ENCODE measurements around the gene SLC24A4. TPM values are rescaled to one million over a fixed set of nuclear protein-coding genes. Genes with fewer than 3 reads are reported as not detected.
"Not testable (repeated sequence)": the region's sequence is repeated elsewhere in the genome, so short reads cannot be mapped to it uniquely, and the experiment has no call there.

The SLC24A4 gene
- total RNA-seq, 4 donors from 2014 or later: 0.35 to 0.49 TPM; not detected in 2

DNA sequence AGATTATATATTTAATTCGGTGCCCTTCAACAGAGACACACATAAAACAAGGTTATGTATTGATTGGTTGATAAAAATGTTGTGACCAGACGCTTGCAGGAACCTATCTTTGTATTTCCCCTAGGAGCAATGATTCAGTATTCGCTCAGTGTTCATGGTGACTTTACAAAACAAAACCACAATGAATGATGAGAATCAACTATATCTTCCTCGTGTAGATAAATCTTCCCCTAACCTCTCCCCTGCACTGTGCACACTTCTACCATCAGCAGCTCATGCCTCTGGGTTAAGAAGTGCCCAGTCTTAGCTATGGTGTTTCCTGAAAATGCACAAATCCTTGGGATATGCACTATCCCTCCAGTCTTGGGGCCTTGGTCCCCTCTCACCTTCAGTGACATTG, 206.9 kb downstream of the SLC24A4 start:
- Histone ChIP-seq H3K36me3 (no peaks in the 10 kb centered on the region), H3K27me3 (no peaks in the 10 kb centered on the region), H3K9me3 (no peaks in the 10 kb centered on the region), H3K27ac (no peak overlapping the region), H3K4me3 (no peak overlapping the region), H3K4me1 (no peaks in the 10 kb centered on the region)
- DNase-seq: no peak
- intact Hi-C loops (cut with DNase I; ENCODE audit: low total_unique reads): no loop called here
- TF ChIP-seq POLR2A (IDR thresholded peaks at IDR 0.05): no peak
- TF ChIP-seq, protein P1, sequence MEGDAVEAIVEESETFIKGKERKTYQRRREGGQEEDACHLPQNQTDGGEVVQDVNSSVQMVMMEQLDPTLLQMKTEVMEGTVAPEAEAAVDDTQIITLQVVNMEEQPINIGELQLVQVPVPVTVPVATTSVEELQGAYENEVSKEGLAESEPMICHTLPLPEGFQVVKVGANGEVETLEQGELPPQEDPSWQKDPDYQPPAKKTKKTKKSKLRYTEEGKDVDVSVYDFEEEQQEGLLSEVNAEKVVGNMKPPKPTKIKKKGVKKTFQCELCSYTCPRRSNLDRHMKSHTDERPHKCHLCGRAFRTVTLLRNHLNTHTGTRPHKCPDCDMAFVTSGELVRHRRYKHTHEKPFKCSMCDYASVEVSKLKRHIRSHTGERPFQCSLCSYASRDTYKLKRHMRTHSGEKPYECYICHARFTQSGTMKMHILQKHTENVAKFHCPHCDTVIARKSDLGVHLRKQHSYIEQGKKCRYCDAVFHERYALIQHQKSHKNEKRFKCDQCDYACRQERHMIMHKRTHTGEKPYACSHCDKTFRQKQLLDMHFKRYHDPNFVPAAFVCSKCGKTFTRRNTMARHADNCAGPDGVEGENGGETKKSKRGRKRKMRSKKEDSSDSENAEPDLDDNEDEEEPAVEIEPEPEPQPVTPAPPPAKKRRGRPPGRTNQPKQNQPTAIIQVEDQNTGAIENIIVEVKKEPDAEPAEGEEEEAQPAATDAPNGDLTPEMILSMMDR (IDR thresholded peaks at IDR 0.05): no peak

DNA sequence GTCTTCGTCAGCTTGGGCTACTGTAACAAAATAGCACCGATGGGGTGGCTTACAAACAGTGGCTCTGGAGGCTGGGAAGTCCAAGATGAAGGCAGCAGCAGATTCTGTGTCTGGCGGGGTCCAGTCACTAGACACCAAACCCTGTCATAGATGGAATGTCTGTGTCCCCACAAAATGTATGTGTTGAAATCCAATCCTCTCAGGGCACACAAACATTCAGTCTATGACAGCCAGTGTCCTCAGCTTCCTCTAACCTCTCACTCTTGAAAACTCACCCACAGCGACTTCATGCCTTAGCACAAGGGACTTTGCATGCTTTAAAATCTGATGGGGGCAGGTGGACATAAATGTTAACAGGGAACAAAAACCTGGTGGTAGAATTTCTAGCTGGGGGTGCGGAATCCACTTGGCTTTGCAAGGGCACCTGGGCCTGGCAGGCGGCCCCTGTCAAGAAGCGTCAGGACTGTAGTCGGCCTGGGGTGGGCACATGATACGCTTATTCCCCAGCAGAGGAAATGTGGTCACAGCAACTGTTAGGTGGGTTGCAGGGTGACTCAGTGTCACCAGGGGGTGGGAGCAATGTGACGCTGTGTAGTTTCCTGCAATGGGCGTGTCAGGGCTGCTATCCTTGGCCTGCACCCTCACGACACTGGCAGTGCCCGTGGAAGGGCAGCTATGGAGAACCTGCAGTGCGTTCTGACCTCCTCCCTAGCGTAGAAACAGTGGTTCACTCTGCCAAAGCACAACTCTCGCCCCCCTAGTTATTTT, 208.3 kb downstream of the SLC24A4 start:
- H3K4me1 ChIP-seq: no peaks in the 10 kb centered on the region
- no peaks in the 10 kb centered on the region for H3K36me3 ChIP-seq
- no peak overlapping the region for H3K4me3 ChIP-seq
- intact Hi-C loops (cut with DNase I; ENCODE audit: low total_unique reads): no loop called here
- H3K27me3 ChIP-seq: no peaks in the 10 kb centered on the region
- DNase-seq: no peak
- no peak for TF ChIP-seq POLR2A (IDR thresholded peaks at IDR 0.05)
- TF ChIP-seq, protein P1 (IDR thresholded peaks at IDR 0.05): no peak
- H3K27ac ChIP-seq: no peak overlapping the region
- no peaks in the 10 kb centered on the region for H3K9me3 ChIP-seq

DNA sequence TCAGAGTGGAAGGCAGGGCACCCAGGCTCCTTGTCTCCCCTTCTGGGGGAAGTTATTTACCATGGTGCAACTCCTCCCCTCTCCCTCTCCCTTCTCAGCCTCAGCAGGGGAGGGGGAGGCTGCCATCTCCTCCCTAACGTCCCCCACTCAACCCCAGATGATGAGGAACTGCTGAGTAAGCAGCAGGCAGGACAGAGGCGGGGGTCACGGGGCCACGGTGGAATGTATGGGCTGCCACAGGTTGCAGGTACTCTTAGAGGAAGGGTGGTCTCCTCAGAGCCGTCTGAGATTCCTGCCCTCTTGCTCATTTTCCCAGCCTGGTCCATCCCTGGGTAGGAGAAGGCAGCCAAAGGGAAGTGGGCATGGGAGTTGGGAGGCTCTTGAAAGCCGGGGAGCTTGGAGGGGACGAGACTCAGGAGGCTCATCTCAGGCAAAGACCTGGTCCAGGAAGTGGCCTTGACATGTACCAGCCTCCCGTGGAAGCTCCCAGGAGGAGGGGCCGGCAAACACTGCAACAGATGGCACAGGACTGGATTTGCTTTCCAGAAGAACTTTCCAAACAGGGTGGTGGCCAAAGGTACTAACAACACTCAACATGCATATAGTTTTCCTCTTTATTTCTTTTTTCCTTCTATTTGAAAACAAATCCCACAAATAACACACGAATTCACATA, 209.7 kb downstream of the SLC24A4 start:
- TF ChIP-seq, protein P1 (IDR thresholded peaks at IDR 0.05): no peak
- TF ChIP-seq POLR2A (IDR thresholded peaks at IDR 0.05): no peak
- Histone ChIP-seq H3K27ac (peak overlapping the region in 1 of 2 donors; percentile 30), H3K36me3 (no peaks in the 10 kb centered on the region), H3K27me3 (no peaks in the 10 kb centered on the region), H3K9me3 (no peaks in the 10 kb centered on the region), H3K4me3 (no peak overlapping the region), H3K4me1 (no peaks in the 10 kb centered on the region)
- intact Hi-C loops (cut with DNase I; ENCODE audit: low total_unique reads): no loop called here
- no peak for DNase-seq

DNA sequence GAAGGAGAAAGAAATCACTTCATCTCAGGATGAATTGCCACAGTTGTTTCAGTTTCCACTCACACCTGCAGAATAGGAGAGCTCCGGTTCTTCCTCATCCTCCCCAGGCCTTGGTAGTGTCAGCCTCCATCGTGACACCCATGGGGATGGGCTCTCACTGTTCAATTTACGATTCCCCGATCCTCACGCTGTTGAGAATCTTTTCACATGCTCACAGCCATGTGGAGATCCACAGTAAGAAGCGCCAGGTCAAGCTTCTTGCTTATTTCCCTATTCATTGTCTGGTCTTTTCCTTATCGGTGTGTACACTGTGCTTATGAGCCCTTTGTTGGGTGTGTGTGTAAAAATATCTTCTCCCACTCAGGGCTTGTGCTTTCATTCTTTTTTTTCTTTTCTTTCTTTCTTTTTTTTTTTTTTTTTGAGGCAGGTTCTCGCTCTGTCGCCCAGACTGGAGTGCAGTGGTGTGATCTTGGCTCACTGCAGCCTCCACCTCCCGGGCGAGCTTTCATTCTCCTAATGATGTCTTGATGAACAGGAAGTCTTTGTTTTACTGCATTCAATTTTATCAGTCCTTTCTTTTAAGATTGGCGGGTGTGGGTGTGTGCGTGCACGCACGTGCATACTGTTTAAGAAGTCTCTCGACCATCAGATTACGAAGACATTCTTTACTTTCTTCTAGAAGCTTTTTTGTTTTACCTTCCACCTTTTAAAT, 212.1 kb downstream of the SLC24A4 start:
- Histone ChIP-seq H3K4me1 (peaks cover 4 to 9% of the 10 kb centered on the region in 2 donors), H3K27ac (peak overlapping the region; percentile 10 to 17)
- no peak for TF ChIP-seq POLR2A (IDR thresholded peaks at IDR 0.05)
- TF ChIP-seq, protein P1 (IDR thresholded peaks at IDR 0.05): no peak

DNA sequence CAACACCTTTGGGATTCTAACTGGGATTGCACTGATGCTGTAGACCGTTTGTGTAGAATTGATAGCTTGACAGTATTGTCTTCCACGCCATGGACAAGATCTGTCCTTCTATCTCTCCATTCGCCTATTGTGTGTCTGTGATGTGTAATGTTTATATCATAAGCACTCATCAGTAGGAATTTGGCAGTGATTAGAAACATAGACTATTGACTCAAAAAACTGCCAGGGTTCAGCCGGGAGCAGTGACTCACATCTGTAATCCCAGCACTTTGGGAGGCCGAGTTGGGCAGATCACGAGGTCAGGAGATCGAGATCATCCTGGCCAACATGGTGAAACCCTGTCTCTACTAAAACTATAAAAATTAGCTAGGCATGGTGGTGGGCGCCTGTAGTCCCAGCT, 213.3 kb downstream of the SLC24A4 start:
- H3K4me3 ChIP-seq; DNase-seq; H3K27ac ChIP-seq; intact Hi-C loops (cut with DNase I; ENCODE audit: low total_unique reads); H3K36me3 ChIP-seq; H3K27me3 ChIP-seq; H3K9me3 ChIP-seq: not testable (repeated sequence)
- peaks cover 7 to 10% of the 10 kb centered on the region in 2 donors for H3K4me1 ChIP-seq

More for the DNA sequence above, 212.1 kb downstream of the SLC24A4 start:
- H3K9me3 ChIP-seq: no peaks in the 10 kb centered on the region
- no peak overlapping the region for H3K4me3 ChIP-seq
- H3K27me3 ChIP-seq: no peaks in the 10 kb centered on the region
- DNase-seq: no peak
- no peaks in the 10 kb centered on the region for H3K36me3 ChIP-seq
- intact Hi-C loops (cut with DNase I; ENCODE audit: low total_unique reads): no loop called here

All from uterus (tissue), 4 donors.